ENCODE measurements around the gene KIF2A. TPM values are rescaled to one million over a fixed set of nuclear protein-coding genes. Genes with fewer than 3 reads are reported as not detected.

Gene KIF2A
- total RNA-seq, 2 experiments from 2014 or later, result 50.3 to 90.7 TPM

DNA sequence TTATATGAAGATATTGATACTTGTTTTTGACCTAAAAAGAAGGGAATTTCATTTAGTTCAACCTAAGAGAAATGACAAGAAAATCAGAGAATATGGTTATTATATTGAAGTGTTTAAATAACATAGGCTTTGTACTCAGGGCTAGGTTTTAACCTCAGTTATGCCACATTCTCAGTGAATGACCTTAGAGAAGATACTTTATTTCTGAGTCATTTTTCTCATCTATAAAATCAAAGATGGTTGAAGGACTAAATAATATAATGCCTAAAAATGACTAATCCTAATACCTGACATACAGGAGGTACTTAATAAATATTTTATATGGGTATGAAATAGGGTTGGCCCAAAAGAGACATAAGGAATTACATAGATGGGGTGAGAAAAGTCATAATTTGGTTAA is 65.4 kb downstream of the KIF2A start:
- no peak for TF ChIP-seq EZH2phosphoT487 (IDR thresholded peaks at IDR 0.05; ENCODE audit: borderline replicate concordance, low read depth, low read length)
- TF ChIP-seq, protein P1, sequence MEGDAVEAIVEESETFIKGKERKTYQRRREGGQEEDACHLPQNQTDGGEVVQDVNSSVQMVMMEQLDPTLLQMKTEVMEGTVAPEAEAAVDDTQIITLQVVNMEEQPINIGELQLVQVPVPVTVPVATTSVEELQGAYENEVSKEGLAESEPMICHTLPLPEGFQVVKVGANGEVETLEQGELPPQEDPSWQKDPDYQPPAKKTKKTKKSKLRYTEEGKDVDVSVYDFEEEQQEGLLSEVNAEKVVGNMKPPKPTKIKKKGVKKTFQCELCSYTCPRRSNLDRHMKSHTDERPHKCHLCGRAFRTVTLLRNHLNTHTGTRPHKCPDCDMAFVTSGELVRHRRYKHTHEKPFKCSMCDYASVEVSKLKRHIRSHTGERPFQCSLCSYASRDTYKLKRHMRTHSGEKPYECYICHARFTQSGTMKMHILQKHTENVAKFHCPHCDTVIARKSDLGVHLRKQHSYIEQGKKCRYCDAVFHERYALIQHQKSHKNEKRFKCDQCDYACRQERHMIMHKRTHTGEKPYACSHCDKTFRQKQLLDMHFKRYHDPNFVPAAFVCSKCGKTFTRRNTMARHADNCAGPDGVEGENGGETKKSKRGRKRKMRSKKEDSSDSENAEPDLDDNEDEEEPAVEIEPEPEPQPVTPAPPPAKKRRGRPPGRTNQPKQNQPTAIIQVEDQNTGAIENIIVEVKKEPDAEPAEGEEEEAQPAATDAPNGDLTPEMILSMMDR (conservative IDR thresholded peaks at IDR 0.05; ENCODE audit: low read length), result no peak
- Histone ChIP-seq H3K9me2 (ENCODE audit: insufficient read depth, low read length) (no peaks in the 10 kb centered on the region), H3K4me1 (ENCODE audit: insufficient read depth, low read length, poor library complexity, severe bottlenecking) (no peaks in the 10 kb centered on the region), H2AFZ (ENCODE audit: low read length) (no peak overlapping the region), H3K79me2 (ENCODE audit: insufficient read depth, low read depth, low read length) (no peaks in the 10 kb centered on the region), H3K4me2 (ENCODE audit: low read length) (no peak overlapping the region), H3K4me3 (ENCODE audit: low read depth, low read length, poor library complexity, severe bottlenecking) (no peak overlapping the region), H4K20me1 (ENCODE audit: insufficient read depth, low read length) (no peaks in the 10 kb centered on the region), H3K27ac (ENCODE audit: low read depth, low read length, poor library complexity, severe bottlenecking) (no peak overlapping the region), H3K36me3 (ENCODE audit: insufficient read depth, low read length) (peaks cover 91% of the 10 kb centered on the region), H3K9me3 (ENCODE audit: low read length) (no peaks in the 10 kb centered on the region)
- no TSS peak for BruUV-seq (replicated peaks)
- intact Hi-C loops (cut with micrococcal nuclease; ENCODE audit: unreplicated experiment), result no loop called here
- ChIA-PET POLR2A (no interaction called here), CTCF (ENCODE audit: unreplicated experiment) (no interaction called here)
- DNase-seq (ENCODE audit: low spot score), result no peak

DNA sequence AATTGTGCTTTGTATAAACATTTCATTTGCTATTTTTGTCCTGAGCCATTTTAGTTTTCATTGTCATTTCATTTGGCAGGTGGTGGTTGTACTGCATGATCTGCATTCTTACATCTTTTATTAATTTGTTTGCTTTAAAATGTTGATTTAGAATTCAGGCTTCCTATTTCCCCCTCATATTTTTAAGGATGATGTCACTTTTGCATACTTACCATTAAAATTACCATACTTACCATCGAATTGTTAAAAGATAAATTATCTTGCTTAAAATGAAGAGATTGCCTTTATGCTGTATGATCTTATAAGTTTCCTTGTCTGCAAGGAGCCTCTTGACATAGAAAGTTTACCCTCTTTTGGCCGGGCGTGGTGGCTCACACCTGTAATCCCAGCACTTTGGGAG is 66.6 kb downstream of the KIF2A start:
- intact Hi-C loops (cut with micrococcal nuclease; ENCODE audit: unreplicated experiment), result no loop called here
- H3K4me2 ChIP-seq (ENCODE audit: low read length), result no peak overlapping the region
- ChIA-PET POLR2A (no interaction called here), CTCF (ENCODE audit: unreplicated experiment) (no interaction called here)
- H3K36me3 ChIP-seq (ENCODE audit: insufficient read depth, low read length), result peaks cover 91% of the 10 kb centered on the region
- H3K9me3 ChIP-seq (ENCODE audit: low read length), result no peaks in the 10 kb centered on the region
- no TSS peak for BruUV-seq (replicated peaks)
- TF ChIP-seq EZH2phosphoT487 (IDR thresholded peaks at IDR 0.05; ENCODE audit: borderline replicate concordance, low read depth, low read length), result no peak
- TF ChIP-seq, protein P1 (conservative IDR thresholded peaks at IDR 0.05; ENCODE audit: low read length), result no peak
- H3K4me3 ChIP-seq (ENCODE audit: low read depth, low read length, poor library complexity, severe bottlenecking), result no peak overlapping the region
- no peaks in the 10 kb centered on the region for H3K4me1 ChIP-seq (ENCODE audit: insufficient read depth, low read length, poor library complexity, severe bottlenecking)
- H2AFZ ChIP-seq (ENCODE audit: low read length), result no peak overlapping the region
- DNase-seq (ENCODE audit: low spot score), result no peak
- no peak overlapping the region for H3K27ac ChIP-seq (ENCODE audit: low read depth, low read length, poor library complexity, severe bottlenecking)
- no peaks in the 10 kb centered on the region for H3K9me2 ChIP-seq (ENCODE audit: insufficient read depth, low read length)
- no peaks in the 10 kb centered on the region for H4K20me1 ChIP-seq (ENCODE audit: insufficient read depth, low read length)
- no peaks in the 10 kb centered on the region for H3K79me2 ChIP-seq (ENCODE audit: insufficient read depth, low read depth, low read length)

DNA sequence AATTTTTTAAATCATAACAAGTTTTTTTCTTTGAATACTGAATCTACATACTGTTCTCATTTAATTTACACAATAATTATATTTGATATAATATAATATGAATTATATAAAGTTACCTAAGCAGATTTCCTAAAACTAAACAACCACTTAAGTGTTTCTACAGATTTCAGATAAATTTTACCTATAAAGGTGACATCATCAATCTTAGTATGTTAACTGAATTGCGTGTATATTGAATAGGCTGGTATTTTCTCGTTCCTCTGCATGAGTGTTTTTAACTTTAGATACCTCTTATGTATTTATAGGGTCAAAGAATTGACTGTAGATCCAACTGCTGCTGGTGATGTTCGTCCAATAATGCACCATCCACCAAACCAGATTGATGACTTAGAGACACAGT is 67.4 kb downstream of the KIF2A start:
- no peak for DNase-seq (ENCODE audit: low spot score)
- H3K9me3 ChIP-seq (ENCODE audit: low read length), result no peaks in the 10 kb centered on the region
- no peaks in the 10 kb centered on the region for H4K20me1 ChIP-seq (ENCODE audit: insufficient read depth, low read length)
- H3K36me3 ChIP-seq (ENCODE audit: insufficient read depth, low read length), result peaks cover 92% of the 10 kb centered on the region
- H2AFZ ChIP-seq (ENCODE audit: low read length), result no peak overlapping the region
- intact Hi-C loops (cut with micrococcal nuclease; ENCODE audit: unreplicated experiment), result no loop called here
- no peak overlapping the region for H3K4me3 ChIP-seq (ENCODE audit: low read depth, low read length, poor library complexity, severe bottlenecking)
- H3K79me2 ChIP-seq (ENCODE audit: insufficient read depth, low read depth, low read length), result no peaks in the 10 kb centered on the region
- ChIA-PET CTCF (ENCODE audit: unreplicated experiment) (no interaction called here), POLR2A (no interaction called here)
- H3K4me1 ChIP-seq (ENCODE audit: insufficient read depth, low read length, poor library complexity, severe bottlenecking), result no peaks in the 10 kb centered on the region
- TF ChIP-seq, protein P1 (conservative IDR thresholded peaks at IDR 0.05; ENCODE audit: low read length), result no peak
- TF ChIP-seq EZH2phosphoT487 (IDR thresholded peaks at IDR 0.05; ENCODE audit: borderline replicate concordance, low read depth, low read length), result no peak
- no peak overlapping the region for H3K4me2 ChIP-seq (ENCODE audit: low read length)
- H3K9me2 ChIP-seq (ENCODE audit: insufficient read depth, low read length), result no peaks in the 10 kb centered on the region
- no TSS peak for BruUV-seq (replicated peaks)
- H3K27ac ChIP-seq (ENCODE audit: low read depth, low read length, poor library complexity, severe bottlenecking), result no peak overlapping the region

Measured in OCI-LY7 (cell line).